HG03066 (cell line): Measurements from ENCODE around the gene CASP3.

ENCODE experiments used
- ATAC-seq: cut with Tn5 transposase; IDR thresholded peaks from one replicate; pipeline ENCODE4 v1.9.1; 2021; ENCODE audit warnings: low read depth; ENCODE audit not compliant: unreplicated experiment

Gene CASP3

DNA sequence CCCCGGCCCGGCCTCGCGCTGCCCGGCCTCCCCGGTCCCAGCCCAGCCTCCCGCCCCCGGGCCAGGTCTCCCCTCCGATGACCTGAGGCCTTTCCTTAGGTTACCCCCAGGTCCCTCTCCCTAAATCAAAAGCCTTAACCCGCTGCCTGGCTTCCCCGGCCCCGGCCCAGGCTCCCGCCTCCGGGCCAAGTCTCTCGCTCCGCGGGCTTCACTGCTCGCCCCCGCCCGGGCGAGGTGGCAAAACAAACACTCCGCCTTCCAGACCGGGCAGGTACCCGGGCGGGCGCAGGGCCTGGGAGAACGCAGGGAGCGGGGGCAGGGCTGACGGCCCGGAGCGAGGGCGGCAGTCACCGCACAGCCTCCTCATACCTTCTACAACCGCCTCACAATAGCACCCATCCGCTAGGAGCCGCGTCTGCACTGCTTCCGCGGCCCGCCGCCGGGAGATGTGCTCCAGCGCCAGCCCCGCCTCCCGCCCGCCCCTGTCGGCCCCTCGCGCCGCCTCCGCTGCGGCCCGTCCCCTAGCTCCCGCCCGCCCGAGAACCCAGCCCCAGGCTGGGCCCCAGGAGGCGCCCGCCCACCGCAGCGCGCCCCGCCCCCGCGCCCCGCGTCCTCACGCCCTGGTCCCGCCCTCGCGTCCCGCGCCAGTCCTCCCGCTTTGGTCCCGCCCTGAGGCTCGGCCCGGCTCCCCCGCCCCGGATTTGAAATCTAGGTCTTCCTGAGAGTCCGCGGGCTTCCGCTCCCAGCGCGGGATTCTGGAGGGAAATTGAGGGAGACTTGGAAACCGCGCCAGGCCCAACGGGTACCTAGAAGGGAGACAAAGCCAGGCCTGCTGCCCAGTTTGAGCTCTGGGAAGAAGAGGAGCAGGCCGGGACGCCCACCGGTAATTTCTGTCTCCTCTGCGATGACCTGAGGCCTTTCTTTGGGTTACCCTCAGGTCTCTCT lies at the start of gene CASP3, which contains the start of gene PRIMPOL:
Gene CASP3 (minus strand): TSS at position 422 of the 945 bp plus-strand sequence. CDS start 10,994 bp downstream, outside the sequence.
Gene PRIMPOL (plus strand): TSS at position 713 of the 945 bp plus-strand sequence. CDS start 7,403 bp downstream, outside the sequence.
- ATAC-seq = peak; percentile 74

DNA sequence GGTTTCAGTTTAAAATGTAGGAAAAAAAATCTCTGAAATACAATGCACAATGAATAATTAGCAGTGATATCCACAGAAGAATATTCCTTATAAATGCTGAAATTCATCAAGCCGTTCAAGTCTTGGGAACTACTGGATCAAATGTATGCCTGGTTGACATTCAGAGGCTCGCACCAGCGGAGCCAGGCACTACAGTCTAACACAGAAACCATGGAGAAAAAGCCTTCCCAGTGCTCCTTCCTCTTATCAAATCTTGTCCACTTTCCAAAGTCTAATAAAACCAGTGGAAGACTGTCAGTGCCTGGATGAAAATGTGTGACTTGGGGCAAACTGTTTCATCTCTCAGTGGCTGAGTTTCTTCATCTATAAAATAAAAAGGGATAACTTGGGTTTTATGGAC lies 48.7 kb upstream of the CASP3 start:
- ATAC-seq = no peak

DNA sequence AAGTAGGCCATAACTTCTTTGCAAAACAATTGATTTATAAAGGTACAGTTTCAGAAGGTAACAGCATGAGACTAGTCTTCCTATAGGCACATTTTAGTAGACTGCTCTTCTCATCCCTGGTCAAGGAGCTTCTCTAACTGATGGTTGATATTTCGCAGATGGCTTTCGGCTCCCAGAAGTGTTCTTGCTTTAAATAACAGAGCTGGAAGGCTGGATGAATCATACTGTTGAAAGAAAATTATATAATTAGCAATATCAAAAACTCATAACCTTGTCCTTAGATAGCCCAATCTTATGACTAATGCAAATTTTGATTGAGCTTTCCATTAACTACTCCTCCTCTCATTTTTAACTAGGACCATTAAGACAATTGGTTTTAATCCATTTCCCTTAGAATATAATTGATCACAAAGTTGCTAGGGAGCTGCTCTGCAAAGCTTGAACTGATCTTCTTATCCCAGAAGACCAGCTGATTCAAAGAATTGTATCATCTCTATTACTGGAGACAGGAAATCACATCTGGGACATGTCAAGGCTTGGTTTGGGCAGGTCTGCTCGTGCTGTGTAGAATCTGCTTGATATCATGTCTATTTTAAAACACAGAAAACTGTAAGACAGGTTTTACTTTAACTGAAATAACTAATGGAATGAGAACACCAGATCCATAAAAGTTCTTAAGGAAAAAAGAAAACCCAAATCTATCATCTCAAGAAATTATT lies 46.1 kb upstream of the CASP3 start:
- ATAC-seq = no peak

DNA sequence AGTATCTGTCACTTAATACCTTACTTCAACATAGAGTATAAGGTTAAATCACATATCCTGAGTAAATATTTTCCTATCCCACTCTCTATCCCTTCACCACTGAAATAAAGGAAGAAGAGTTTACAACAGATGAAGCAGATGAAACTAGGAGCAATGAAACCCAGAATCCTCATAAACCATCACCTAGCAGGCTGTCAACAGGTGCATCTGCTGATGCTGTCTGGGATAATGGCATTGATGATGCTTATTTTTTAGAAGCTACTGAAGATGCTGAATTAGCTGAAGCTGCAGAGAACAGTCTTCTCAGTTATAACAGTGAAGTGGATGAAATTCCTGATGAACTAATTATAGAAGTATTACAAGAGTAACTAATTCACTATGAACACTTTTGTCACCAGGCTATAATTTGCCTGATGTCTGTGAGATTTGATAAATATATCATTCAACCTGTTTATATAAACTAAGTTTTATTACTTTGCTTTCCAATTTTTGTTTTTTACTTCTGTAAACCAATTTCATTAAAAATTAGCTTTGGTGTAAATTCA lies 45.2 kb upstream of the CASP3 start:
- ATAC-seq = no peak

DNA sequence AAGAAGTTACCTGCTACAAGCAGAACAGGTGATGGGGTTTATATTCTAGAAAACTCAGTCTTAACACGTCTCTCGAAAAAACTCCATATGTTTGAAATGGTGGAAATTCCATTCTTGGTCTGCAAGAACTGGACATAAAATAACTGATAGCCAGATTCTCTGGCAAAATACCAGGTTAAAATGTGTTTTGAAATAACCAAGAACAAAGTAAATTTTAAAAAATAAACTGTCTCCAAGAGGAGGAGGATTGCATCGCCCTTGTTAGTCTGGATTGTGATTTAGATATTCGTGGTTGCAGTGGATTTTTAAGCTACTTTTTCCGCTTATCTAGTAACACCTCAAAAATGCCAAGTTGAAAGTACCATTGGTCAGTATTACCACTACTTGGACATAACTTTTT lies 43.8 kb upstream of the CASP3 start:
- no peak for ATAC-seq

DNA sequence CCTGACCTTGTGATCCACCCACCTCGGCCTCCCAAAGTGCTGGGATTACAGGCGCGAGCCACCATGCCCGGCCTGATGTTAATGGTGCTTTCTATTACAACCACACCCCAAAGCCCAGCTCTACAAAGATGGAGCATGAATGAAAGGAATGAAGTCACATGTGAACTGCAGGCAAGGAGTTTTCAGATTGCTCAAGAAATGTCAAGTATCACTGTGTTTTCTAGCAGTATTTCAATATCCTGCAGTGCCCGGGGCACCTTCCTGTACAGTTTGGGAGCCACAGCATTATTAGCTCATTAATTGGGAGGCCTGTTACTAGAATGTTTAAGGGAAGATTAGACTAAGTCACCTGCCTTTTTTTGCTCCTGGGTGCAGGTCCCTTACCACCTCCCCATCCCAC lies 40.4 kb upstream of the CASP3 start:
- no peak for ATAC-seq

DNA sequence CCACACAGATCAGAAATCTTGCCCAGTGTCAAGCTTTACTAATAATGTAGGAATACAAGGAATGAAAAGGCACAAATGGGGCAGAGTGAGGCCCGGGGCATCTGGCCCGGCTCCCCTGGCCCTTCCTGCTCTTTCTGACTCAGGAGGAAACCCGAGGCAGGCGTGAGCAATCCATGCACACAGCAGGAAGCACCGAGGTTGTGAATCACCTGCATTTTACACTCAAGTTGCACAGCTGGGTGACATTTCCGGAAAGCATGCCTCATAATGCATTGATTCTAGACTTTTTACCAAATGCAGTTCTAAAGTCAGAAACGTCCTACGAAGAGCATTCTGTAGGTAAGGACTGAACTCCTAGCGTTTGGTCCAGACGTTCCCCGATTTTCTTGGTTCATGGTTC lies 39.2 kb upstream of the CASP3 start:
- ATAC-seq = no peak

DNA sequence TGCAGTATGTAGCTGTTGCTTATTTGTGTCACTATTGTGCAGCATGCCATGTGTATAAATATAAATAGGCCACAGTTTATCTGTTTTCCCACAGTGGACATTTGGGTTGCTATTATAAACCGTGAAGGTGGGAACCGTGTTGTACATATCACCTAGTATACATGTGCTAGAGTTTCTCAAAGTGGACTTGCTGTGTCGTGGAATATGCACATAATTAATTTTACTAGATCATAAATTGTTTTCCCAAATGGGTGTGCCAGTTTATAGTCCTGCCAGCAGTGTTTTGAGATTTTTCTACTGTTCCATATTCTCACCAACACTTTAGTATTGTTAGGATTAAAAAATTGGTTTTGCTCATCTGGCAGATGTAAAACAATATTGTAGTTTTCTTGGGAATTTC lies 38.8 kb upstream of the CASP3 start:
- ATAC-seq = no peak

GRCh38 chr4:184684491-184685189 lies 35.4 kb upstream of the CASP3 start:
- ATAC-seq = no peak

- ATAC-seq = no peak
Measured at GRCh38 chr4:184681916-184682315, 32.7 kb upstream of the CASP3 start.

- no peak for ATAC-seq
Measured at GRCh38 chr4:184680698-184681097, 31.5 kb upstream of the CASP3 start.

DNA sequence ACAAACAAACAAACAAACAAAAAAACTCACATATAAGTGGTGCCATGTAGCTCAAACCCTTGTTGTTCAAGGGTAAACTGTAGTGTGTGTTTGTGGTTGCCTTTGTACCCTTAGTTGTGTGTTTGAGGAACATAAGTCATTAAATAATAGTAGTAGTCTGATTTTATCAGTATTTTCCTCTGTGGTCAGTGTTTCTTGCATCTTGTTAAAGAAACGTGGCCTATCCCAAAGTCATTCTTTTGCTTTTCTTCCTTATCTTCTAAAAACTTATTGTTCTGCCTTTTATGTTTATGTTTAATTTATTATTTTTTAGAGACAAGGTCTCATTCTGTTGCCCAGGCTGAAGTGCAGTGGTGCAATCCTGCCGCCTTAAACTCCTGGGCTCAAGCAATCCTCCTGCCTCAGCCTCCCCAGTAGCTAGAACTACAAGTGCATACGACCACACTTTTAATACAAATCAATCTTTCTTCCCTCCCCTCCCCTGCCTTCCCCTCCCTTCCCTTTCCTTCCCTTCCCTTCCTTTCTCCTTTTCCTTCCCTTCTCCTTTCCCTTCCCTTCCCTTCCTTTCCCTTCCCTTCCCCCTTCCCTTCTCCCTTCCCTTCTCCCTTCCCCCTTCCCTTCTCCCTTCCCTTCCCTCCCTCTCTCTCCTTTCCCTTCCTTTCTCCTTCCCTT lies 26.7 kb upstream of the CASP3 start:
- ATAC-seq = no peak

DNA sequence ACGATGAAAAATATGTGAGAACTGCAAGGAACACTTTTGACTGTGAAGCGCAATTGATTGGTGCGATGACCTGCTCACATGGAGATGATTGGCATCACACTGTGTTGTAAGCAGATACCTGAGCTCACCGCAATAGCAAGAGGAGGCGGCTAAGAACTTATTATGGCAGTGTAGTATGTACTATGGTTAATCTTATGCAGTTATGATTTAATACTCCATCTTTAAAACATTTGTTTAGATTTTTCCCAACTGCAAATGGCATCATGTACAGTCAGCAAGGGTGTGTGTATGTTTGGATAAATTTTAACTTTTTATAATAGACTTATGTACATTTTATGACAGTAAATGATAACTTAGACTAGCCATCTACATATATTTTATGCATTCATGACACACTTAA lies 25.8 kb upstream of the CASP3 start:
- ATAC-seq = no peak

DNA sequence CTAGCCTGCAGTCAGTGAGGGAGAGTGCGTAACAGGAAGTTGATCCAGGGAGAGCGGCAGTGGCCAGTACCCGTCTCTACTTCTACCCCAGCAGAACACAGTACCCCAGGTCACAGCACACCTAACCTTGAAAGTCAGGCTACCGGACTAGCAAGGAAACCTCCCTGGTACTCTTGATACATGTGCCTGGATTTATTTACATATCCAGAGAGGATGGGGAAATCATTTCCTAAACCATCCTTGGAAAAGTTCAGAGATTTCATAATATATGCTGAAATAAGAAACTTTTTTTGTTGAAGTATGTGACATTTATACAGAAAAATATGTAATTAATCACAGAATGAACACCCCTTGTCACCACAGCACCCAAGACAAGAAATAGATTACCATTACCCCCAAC lies 24.8 kb upstream of the CASP3 start:
- no peak for ATAC-seq

DNA sequence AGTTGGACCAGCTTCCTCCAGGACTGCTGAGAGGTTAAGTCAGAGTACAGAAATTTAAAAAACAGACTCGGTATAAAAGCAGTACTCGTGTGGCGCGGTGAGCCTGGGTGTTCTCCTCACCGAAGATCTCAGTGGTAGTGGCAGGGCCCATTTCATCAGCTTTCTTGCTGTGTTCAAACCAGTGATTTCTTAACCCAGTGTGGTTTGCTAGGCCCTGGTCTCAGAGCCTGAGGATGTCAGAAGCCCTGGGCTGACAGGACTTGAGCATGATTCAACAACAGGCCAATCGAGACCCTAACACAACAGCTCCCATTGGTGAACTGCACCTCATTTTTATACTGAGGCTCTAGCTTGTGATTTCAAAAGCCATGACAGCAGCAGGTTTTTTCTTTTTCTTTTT lies 23.5 kb upstream of the CASP3 start:
- ATAC-seq = no peak

- no peak for ATAC-seq
Measured at GRCh38 chr4:184671101-184671500, 21.9 kb upstream of the CASP3 start.

GRCh38 chr4:184669251-184669650 lies 20.0 kb upstream of the CASP3 start:
- no peak for ATAC-seq

GRCh38 chr4:184668511-184669114 lies 19.4 kb upstream of the CASP3 start:
- ATAC-seq = no peak

- ATAC-seq = no peak
Measured at GRCh38 chr4:184668096-184668495, 18.8 kb upstream of the CASP3 start.

DNA sequence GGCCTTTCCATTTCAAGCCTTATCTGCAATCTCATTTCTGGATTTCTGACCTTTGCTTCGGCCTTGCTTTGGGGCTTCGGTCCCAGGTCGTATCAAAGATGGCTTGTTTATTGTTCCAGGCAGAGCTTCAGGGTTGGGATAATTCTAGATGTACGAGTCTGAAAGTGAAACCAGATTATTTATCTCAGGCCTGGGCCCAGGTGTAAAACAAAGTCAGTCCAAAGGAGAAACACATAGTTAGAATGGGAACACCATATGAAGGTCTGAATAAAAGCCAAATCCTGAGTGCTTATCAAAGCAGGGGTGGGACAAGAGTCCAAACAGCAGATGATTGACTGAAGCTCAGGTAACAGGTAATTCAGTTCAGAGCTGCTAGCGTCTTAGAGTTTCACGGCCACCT lies 17.4 kb upstream of the CASP3 start:
- no peak for ATAC-seq
